H9 (cell line): ENCODE data around the gene PLCL1. TPM values are rescaled to one million over a fixed set of nuclear protein-coding genes. Genes with fewer than 3 reads are reported as not detected.

ENCODE experiments used
- DNase-seq: peaks from one replicate; pipeline ENCODE4 v3.0.0-alpha.2; 2017
- H2AFZ ChIP-seq: one replicate; pipeline ENCODE4 v1.6.1; 2013; ENCODE audit warnings: mild to moderate bottlenecking, low read length, control low read depth, moderate library complexity
- H2AK5ac ChIP-seq: 2 replicates; pipeline ENCODE4 v1.6.1; 2013; ENCODE audit warnings: low read length, control low read depth, mixed read lengths; ENCODE audit not compliant: insufficient read length
- H2BK120ac ChIP-seq: one replicate; pipeline ENCODE4 v1.6.1; 2013; ENCODE audit warnings: low read depth, mild to moderate bottlenecking, low read length, control low read depth, inconsistent platforms; ENCODE audit not compliant: poor library complexity, severe bottlenecking
- H2BK12ac ChIP-seq: 2 replicates; pipeline ENCODE4 v1.6.1; 2013; ENCODE audit warnings: low read length, control low read depth, mixed read lengths, low read depth; ENCODE audit not compliant: insufficient read length
- H2BK15ac ChIP-seq: 2 replicates; pipeline ENCODE4 v1.6.1; 2013; ENCODE audit warnings: low read depth, low read length, control low read depth
- H2BK20ac ChIP-seq: one replicate; pipeline ENCODE4 v1.6.1; 2013; ENCODE audit warnings: low read depth, mild to moderate bottlenecking, low read length, control low read depth, inconsistent platforms; ENCODE audit not compliant: poor library complexity, severe bottlenecking
- H2BK5ac ChIP-seq: 2 replicates; pipeline ENCODE4 v1.6.1; 2013; ENCODE audit warnings: low read length, control low read depth, mixed read lengths; ENCODE audit not compliant: insufficient read length
- H3K14ac ChIP-seq: 2 replicates; pipeline ENCODE4 v1.6.1; 2013; ENCODE audit warnings: low read length, control low read depth; ENCODE audit not compliant: insufficient read depth
- H3K18ac ChIP-seq: 2 replicates; pipeline ENCODE4 v1.6.1; 2013; ENCODE audit warnings: low read depth, mild to moderate bottlenecking, mixed read lengths, low read length, control low read depth; ENCODE audit not compliant: insufficient read length
- H3K23ac ChIP-seq: 2 replicates; pipeline ENCODE4 v1.6.1; 2013; ENCODE audit warnings: low read length, control low read depth, mixed read lengths, low read depth; ENCODE audit not compliant: insufficient read length
- H3K23me2 ChIP-seq: 2 replicates; pipeline ENCODE4 v1.6.1; 2013; ENCODE audit warnings: low read depth, mild to moderate bottlenecking, mixed read lengths, low read length, control low read depth; ENCODE audit not compliant: insufficient read length, poor library complexity, severe bottlenecking
- H3K27ac ChIP-seq: 2 replicates; pipeline ENCODE4 v1.5.1; 2013; ENCODE audit warnings: low read length, control low read depth, mixed read lengths, low read depth; ENCODE audit not compliant: insufficient read length
- H3K27me3 ChIP-seq: 2 replicates; pipeline ENCODE4 v1.6.1; 2013; ENCODE audit warnings: low read length, control low read depth, inconsistent platforms; ENCODE audit not compliant: insufficient read depth
- H3K4ac ChIP-seq: 2 replicates; pipeline ENCODE4 v1.6.1; 2013; ENCODE audit warnings: low read depth, mild to moderate bottlenecking, control low read depth, inconsistent platforms, low read length, moderate library complexity
- H3K4me1 ChIP-seq: 2 replicates; pipeline ENCODE4 v1.6.1; 2013; ENCODE audit warnings: low read length, control low read depth, inconsistent platforms; ENCODE audit not compliant: insufficient read depth
- H3K4me2 ChIP-seq: 2 replicates; pipeline ENCODE4 v1.6.1; 2013; ENCODE audit warnings: low read length, control low read depth, mixed read lengths; ENCODE audit not compliant: insufficient read length, insufficient read depth
- H3K56ac ChIP-seq: 2 replicates; pipeline ENCODE4 v1.6.1; 2013; ENCODE audit warnings: low read depth, mild to moderate bottlenecking, mixed read lengths, low read length, control low read depth; ENCODE audit not compliant: insufficient read length
- H3K79me1 ChIP-seq: 2 replicates; pipeline ENCODE4 v1.6.1; 2013; ENCODE audit warnings: low read depth, mild to moderate bottlenecking, moderate library complexity, low read length, control low read depth, inconsistent platforms; ENCODE audit not compliant: insufficient read depth, poor library complexity, severe bottlenecking
- H3K79me2 ChIP-seq: 2 replicates; pipeline ENCODE4 v1.6.1; 2013; ENCODE audit warnings: low read length, control low read depth, inconsistent platforms; ENCODE audit not compliant: insufficient read depth
- H3K9ac ChIP-seq: 2 replicates; pipeline ENCODE4 v1.6.1; 2013; ENCODE audit warnings: low read length, control low read depth, mixed read lengths; ENCODE audit not compliant: insufficient read length; ENCODE audit errors: extremely low read depth
- H3K9me3 ChIP-seq: one replicate; pipeline ENCODE4 v1.6.1; 2013; ENCODE audit warnings: low read depth, low read length, inconsistent platforms; ENCODE audit not compliant: control insufficient read depth
- H3T11ph ChIP-seq: one replicate; pipeline ENCODE4 v1.6.1; 2013; ENCODE audit warnings: mild to moderate bottlenecking, low read length, control low read depth, inconsistent platforms
- H4K20me1 ChIP-seq: one replicate; pipeline ENCODE4 v1.6.1; 2013; ENCODE audit not compliant: control insufficient read depth, insufficient read length, insufficient read depth
- H4K5ac ChIP-seq: 2 replicates; pipeline ENCODE4 v1.6.1; 2013; ENCODE audit warnings: low read depth, mild to moderate bottlenecking, mixed read lengths, low read length, control low read depth; ENCODE audit not compliant: insufficient read length
- H4K8ac ChIP-seq: replicated peaks from 2 replicates; pipeline ENCODE4 v1.6.1; 2013; ENCODE audit warnings: low read length, control low read depth, mixed read lengths, low read depth; ENCODE audit not compliant: insufficient read length
- H4K91ac ChIP-seq: 2 replicates; pipeline ENCODE4 v1.6.1; 2013; ENCODE audit warnings: low read depth, mild to moderate bottlenecking, moderate library complexity, mixed read lengths, low read length, control low read depth; ENCODE audit not compliant: insufficient read length
- H3K27ac Mint-ChIP-seq, 3 experiments: 2 replicates in 2 of 3; 3 replicates in 1 of 3; pipeline ENCODE4 v1.8.0; 2020 to 2021; ENCODE audit warnings: mixed read lengths in 3 of 3, mild to moderate bottlenecking in 1 of 3, moderate library complexity in 1 of 3
- H3K27me3 Mint-ChIP-seq: 2 replicates; pipeline ENCODE4 v1.8.0; 2021; ENCODE audit warnings: low read depth, mild to moderate bottlenecking, moderate library complexity, mixed read lengths
- H3K36me3 Mint-ChIP-seq, 3 experiments: 2 replicates in 2 of 3; 3 replicates in 1 of 3; pipeline ENCODE4 v1.8.0; 2020 to 2021; ENCODE audit warnings: low read depth in 3 of 3, mixed read lengths in 3 of 3; ENCODE audit not compliant: insufficient read depth in 1 of 3
- H3K4me1 Mint-ChIP-seq, 2 experiments: 2 replicates each; pipeline ENCODE4 v1.8.0; 2020; ENCODE audit warnings: mixed read lengths in 2 of 2
- H3K4me3 Mint-ChIP-seq, 2 experiments: 2 replicates in 1 of 2; 3 replicates in 1 of 2; pipeline ENCODE4 v1.8.0; 2020 to 2021; ENCODE audit warnings: mild to moderate bottlenecking in 2 of 2, mixed read lengths in 2 of 2, moderate library complexity in 1 of 2
- H3K9me3 Mint-ChIP-seq, 2 experiments: 2 replicates in 1 of 2; 3 replicates in 1 of 2; pipeline ENCODE4 v1.8.0; 2020; ENCODE audit warnings: mild to moderate bottlenecking in 2 of 2, mixed read lengths in 2 of 2, moderate library complexity in 1 of 2
- total RNA-seq: library from RNA; stranded (reverse); gene quantifications from 2 replicates; pipeline ENCODE4 v1.2.1, GENCODE V29; 2021
- TF ChIP-seq, protein P1 (sequence below): fragments of 200-600 bp; sonication (generic); conservative IDR thresholded peaks from 3 replicates; pipeline ENCODE4 v1.8.0; 2021; ENCODE audit warnings: antibody characterized with exemption, mild to moderate bottlenecking

Gene PLCL1
- total RNA-seq, 1 experiment from 2014 or later, result 0.04 TPM

DNA sequence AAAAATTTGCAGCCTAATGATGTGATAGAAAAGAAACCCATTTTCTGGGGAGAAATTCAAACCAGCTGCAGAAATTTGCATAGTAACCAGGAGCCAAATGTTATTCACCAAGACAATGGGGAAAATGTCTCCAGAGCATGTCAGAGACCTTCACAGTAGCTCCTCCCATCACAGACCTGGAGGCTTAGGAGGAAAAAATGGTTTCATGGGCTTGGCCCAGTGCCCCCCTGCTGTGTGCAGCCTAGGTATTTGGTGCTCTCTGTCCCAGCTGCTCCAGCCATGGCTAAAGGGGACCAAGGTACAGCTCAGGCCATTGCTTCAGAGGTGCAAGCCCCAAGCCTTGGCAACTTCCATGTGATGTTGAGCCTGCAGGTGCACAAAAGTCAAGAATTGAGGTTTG, 352.9 kb downstream of the PLCL1 start:
- Histone ChIP-seq H2BK12ac (no peak overlapping the region), H3K23ac (no peak overlapping the region), H2BK120ac (no peak overlapping the region), H3K4ac (no peak overlapping the region), H2BK5ac (no peak overlapping the region), H2BK15ac (no peak overlapping the region), H3K4me2 (no peak overlapping the region), H3K79me2 (no peaks in the 10 kb centered on the region), H2AK5ac (no peak overlapping the region), H3K4me1 (no peaks in the 10 kb centered on the region), H3K27ac (no peak overlapping the region), H3K14ac (no peak overlapping the region), H3K27me3 (no peaks in the 10 kb centered on the region), H3K23me2 (no peaks in the 10 kb centered on the region), H3K9me3 (no peaks in the 10 kb centered on the region), H4K20me1 (no peaks in the 10 kb centered on the region), H2AFZ (no peak overlapping the region), H3K79me1 (no peaks in the 10 kb centered on the region), H3K56ac (no peak overlapping the region), H3K9ac (no peak overlapping the region), H3T11ph (no peak overlapping the region), H3K18ac (no peak overlapping the region), H4K8ac (no peak overlapping the region), H2BK20ac (no peak overlapping the region), H4K91ac (no peak overlapping the region), H4K5ac (no peak overlapping the region)
- peaks cover 6 to 20% (median 15%) of the 10 kb centered on the region in 3 experiments; a peak in 6 of 7 replicates for H3K36me3 Mint-ChIP-seq
- H3K4me3 Mint-ChIP-seq, result no peak overlapping the region
- no peak for DNase-seq
- H3K27me3 Mint-ChIP-seq, result no peaks in the 10 kb centered on the region
- TF ChIP-seq, protein P1, sequence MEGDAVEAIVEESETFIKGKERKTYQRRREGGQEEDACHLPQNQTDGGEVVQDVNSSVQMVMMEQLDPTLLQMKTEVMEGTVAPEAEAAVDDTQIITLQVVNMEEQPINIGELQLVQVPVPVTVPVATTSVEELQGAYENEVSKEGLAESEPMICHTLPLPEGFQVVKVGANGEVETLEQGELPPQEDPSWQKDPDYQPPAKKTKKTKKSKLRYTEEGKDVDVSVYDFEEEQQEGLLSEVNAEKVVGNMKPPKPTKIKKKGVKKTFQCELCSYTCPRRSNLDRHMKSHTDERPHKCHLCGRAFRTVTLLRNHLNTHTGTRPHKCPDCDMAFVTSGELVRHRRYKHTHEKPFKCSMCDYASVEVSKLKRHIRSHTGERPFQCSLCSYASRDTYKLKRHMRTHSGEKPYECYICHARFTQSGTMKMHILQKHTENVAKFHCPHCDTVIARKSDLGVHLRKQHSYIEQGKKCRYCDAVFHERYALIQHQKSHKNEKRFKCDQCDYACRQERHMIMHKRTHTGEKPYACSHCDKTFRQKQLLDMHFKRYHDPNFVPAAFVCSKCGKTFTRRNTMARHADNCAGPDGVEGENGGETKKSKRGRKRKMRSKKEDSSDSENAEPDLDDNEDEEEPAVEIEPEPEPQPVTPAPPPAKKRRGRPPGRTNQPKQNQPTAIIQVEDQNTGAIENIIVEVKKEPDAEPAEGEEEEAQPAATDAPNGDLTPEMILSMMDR, result no peak
- no peak overlapping the region for H3K27ac Mint-ChIP-seq
- peaks cover 22 to 25% of the 10 kb centered on the region in 2 experiments for H3K9me3 Mint-ChIP-seq
- no peaks in the 10 kb centered on the region for H3K4me1 Mint-ChIP-seq
